ENCODE measurements around the gene PNLIPRP1.

- TF ChIP-seq, protein P1, sequence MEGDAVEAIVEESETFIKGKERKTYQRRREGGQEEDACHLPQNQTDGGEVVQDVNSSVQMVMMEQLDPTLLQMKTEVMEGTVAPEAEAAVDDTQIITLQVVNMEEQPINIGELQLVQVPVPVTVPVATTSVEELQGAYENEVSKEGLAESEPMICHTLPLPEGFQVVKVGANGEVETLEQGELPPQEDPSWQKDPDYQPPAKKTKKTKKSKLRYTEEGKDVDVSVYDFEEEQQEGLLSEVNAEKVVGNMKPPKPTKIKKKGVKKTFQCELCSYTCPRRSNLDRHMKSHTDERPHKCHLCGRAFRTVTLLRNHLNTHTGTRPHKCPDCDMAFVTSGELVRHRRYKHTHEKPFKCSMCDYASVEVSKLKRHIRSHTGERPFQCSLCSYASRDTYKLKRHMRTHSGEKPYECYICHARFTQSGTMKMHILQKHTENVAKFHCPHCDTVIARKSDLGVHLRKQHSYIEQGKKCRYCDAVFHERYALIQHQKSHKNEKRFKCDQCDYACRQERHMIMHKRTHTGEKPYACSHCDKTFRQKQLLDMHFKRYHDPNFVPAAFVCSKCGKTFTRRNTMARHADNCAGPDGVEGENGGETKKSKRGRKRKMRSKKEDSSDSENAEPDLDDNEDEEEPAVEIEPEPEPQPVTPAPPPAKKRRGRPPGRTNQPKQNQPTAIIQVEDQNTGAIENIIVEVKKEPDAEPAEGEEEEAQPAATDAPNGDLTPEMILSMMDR (IDR thresholded peaks at IDR 0.05 in 4 of 5, conservative IDR thresholded peaks at IDR 0.05 in 1 of 5), result no peak
- no peak for TF ChIP-seq POLR2A (IDR thresholded peaks at IDR 0.05)
Observed at GRCh38 chr10:116631871-116632295, 41.1 kb downstream of the PNLIPRP1 start.
